SU-DHL-6 (cell line): Measurements from ENCODE around the gene SRXN1.

Source experiments
- H2AFZ ChIP-seq: fragments of 200-600 bp; sonication (generic); 2 replicates; pipeline ENCODE4 v1.6.1; 2014; ENCODE audit warnings: low read depth, mild to moderate bottlenecking, moderate library complexity, mixed read lengths, antibody characterized with exemption, low read length; ENCODE audit not compliant: severe bottlenecking
- H3F3A ChIP-seq: fragments of 200-600 bp; shearing (Covaris generic); 2 replicates; pipeline ENCODE4 v1.6.0; 2016; ENCODE audit warnings: antibody characterized with exemption, mild to moderate bottlenecking; ENCODE audit not compliant: insufficient read depth
- H3K27ac ChIP-seq: fragments of 200-600 bp; sonication (generic); 2 replicates; pipeline ENCODE4 v1.5.1; 2016; ENCODE audit warnings: low read depth, mild to moderate bottlenecking, low read length, moderate library complexity, mixed read lengths
- H3K27me3 ChIP-seq: fragments of 200-600 bp; sonication (generic), shearing (Covaris generic); 2 replicates; pipeline ENCODE4 v1.6.0; 2014; ENCODE audit warnings: mild to moderate bottlenecking, low read length
- H3K36me3 ChIP-seq: fragments of 200-600 bp; sonication (generic); 2 replicates; pipeline ENCODE4 v1.6.1; 2014; ENCODE audit warnings: mild to moderate bottlenecking, low read length, mixed read lengths
- H3K4me2 ChIP-seq: fragments of 300-600, 200-600 bp; shearing (Covaris generic), sonication (generic); 2 replicates; pipeline ENCODE4 v1.6.0; 2014; ENCODE audit warnings: low read length, low read depth, mild to moderate bottlenecking; ENCODE audit not compliant: poor library complexity, severe bottlenecking
- H3K4me3 ChIP-seq: fragments of 200-600 bp; sonication (generic); 2 replicates; pipeline ENCODE4 v1.5.1; 2014; ENCODE audit warnings: antibody characterized with exemption, low read length, mild to moderate bottlenecking, mixed read lengths; ENCODE audit not compliant: insufficient read depth, poor library complexity, severe bottlenecking
- H3K79me2 ChIP-seq: fragments of 200-600 bp; sonication (generic); 2 replicates; pipeline ENCODE4 v1.6.1; 2014; ENCODE audit warnings: mild to moderate bottlenecking, low read length, moderate library complexity; ENCODE audit not compliant: insufficient read depth
- H3K9ac ChIP-seq: fragments of 200-600 bp; sonication (generic); 2 replicates; pipeline ENCODE4 v1.7.0; 2014; ENCODE audit warnings: mild to moderate bottlenecking, low read length
- H3K9me2 ChIP-seq: fragments of 200-600 bp; sonication (generic); replicated peaks from 2 replicates; pipeline ENCODE4 v1.6.1; 2014; ENCODE audit warnings: low read length; ENCODE audit not compliant: insufficient read depth
- H3K9me3 ChIP-seq: fragments of 200-600 bp; sonication (generic); 2 replicates; pipeline ENCODE4 v1.6.1; 2014; ENCODE audit warnings: low read length, mixed read lengths; ENCODE audit not compliant: insufficient read depth
- H4K20me1 ChIP-seq: fragments of 200-600 bp; sonication (generic); 2 replicates; pipeline ENCODE4 v1.6.1; 2014; ENCODE audit warnings: low read depth, mild to moderate bottlenecking, antibody characterized with exemption, low read length, moderate library complexity, mixed read lengths
- EZH2phosphoT487 ChIP-seq: fragments of 200-600 bp; sonication (generic), shearing (Covaris generic); conservative IDR thresholded peaks from 2 replicates; pipeline ENCODE4 v1.6.1; 2018; ENCODE audit warnings: mild to moderate bottlenecking, antibody characterized with exemption, low read length, moderate library complexity, mixed read lengths
- TF ChIP-seq, protein P1 (sequence below): fragments of 200-600 bp; sonication (generic); IDR thresholded peaks from one replicate; pipeline ENCODE4 v1.5.1; 2017; ENCODE audit warnings: antibody characterized with exemption, mild to moderate bottlenecking, low read length, moderate library complexity; ENCODE audit not compliant: insufficient read depth, poor library complexity, severe bottlenecking

The SRXN1 gene

GRCh38 chr20:640674-641515, 12.1 kb downstream of the SRXN1 start:
- no peak overlapping the region for H3K27ac ChIP-seq
- H2AFZ ChIP-seq, result no peak overlapping the region
- H3K9me3 ChIP-seq, result no peaks in the 10 kb centered on the region
- TF ChIP-seq EZH2phosphoT487, result no peak
- TF ChIP-seq, protein P1, sequence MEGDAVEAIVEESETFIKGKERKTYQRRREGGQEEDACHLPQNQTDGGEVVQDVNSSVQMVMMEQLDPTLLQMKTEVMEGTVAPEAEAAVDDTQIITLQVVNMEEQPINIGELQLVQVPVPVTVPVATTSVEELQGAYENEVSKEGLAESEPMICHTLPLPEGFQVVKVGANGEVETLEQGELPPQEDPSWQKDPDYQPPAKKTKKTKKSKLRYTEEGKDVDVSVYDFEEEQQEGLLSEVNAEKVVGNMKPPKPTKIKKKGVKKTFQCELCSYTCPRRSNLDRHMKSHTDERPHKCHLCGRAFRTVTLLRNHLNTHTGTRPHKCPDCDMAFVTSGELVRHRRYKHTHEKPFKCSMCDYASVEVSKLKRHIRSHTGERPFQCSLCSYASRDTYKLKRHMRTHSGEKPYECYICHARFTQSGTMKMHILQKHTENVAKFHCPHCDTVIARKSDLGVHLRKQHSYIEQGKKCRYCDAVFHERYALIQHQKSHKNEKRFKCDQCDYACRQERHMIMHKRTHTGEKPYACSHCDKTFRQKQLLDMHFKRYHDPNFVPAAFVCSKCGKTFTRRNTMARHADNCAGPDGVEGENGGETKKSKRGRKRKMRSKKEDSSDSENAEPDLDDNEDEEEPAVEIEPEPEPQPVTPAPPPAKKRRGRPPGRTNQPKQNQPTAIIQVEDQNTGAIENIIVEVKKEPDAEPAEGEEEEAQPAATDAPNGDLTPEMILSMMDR, result no peak
- no peak overlapping the region for H3K9ac ChIP-seq
- H4K20me1 ChIP-seq, result no peaks in the 10 kb centered on the region; the same call in 1 of the 2 replicates
- no peak overlapping the region for H3K4me2 ChIP-seq
- H3K27me3 ChIP-seq, result no peaks in the 10 kb centered on the region
- no peaks in the 10 kb centered on the region for H3F3A ChIP-seq
- H3K79me2 ChIP-seq, result no peaks in the 10 kb centered on the region
- H3K4me3 ChIP-seq, result no peak overlapping the region
- no peaks in the 10 kb centered on the region for H3K36me3 ChIP-seq
- H3K9me2 ChIP-seq, result no peaks in the 10 kb centered on the region

- H4K20me1 ChIP-seq, result no peaks in the 10 kb centered on the region; the same call in 1 of the 2 replicates
- H3K79me2 ChIP-seq, result no peaks in the 10 kb centered on the region
- H3K4me2 ChIP-seq, result no peak overlapping the region
- H2AFZ ChIP-seq, result no peak overlapping the region
- H3K9me2 ChIP-seq, result no peaks in the 10 kb centered on the region
- H3F3A ChIP-seq, result no peaks in the 10 kb centered on the region
- no peaks in the 10 kb centered on the region for H3K36me3 ChIP-seq
- no peaks in the 10 kb centered on the region for H3K9me3 ChIP-seq
- H3K4me3 ChIP-seq, result no peak overlapping the region
- H3K9ac ChIP-seq, result no peak overlapping the region
- TF ChIP-seq EZH2phosphoT487, result no peak
- TF ChIP-seq, protein P1, result no peak
- no peaks in the 10 kb centered on the region for H3K27me3 ChIP-seq
- no peak overlapping the region for H3K27ac ChIP-seq
Measured at GRCh38 chr20:638579-638978, 14.4 kb downstream of the SRXN1 start.

DNA sequence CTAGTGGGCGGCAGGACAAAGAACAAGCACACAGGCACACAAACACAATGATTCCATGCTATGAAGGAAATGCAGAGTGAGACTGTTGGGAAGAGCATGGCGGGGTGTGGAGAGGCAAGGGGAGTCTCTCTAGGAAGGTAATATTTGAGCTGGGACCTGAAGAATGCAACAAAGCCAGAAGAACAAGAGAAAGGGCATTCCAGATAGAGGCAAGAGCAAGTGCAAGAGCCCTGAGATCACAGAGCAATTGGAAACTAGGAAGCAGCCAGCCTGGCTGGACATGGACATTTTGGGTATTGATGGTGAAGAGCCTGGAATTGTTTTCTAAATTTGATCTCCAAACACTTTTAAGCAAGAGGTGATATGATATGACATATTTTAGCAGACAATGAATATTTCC, 15.4 kb downstream of the SRXN1 start:
- TF ChIP-seq, protein P1, result no peak
- TF ChIP-seq EZH2phosphoT487, result no peak
- H3K79me2 ChIP-seq, result no peaks in the 10 kb centered on the region
- no peaks in the 10 kb centered on the region for H3K27me3 ChIP-seq
- H3K4me3 ChIP-seq, result no peak overlapping the region
- no peaks in the 10 kb centered on the region for H3K36me3 ChIP-seq
- H3K9me2 ChIP-seq, result no peaks in the 10 kb centered on the region
- H3K4me2 ChIP-seq, result no peak overlapping the region
- H3K9me3 ChIP-seq, result no peaks in the 10 kb centered on the region
- H4K20me1 ChIP-seq, result no peaks in the 10 kb centered on the region; the same call in 1 of the 2 replicates
- H2AFZ ChIP-seq, result no peak overlapping the region
- H3K9ac ChIP-seq, result no peak overlapping the region
- H3F3A ChIP-seq, result no peaks in the 10 kb centered on the region
- no peak overlapping the region for H3K27ac ChIP-seq
